IPS DF 4.7 (cell line): Measurements from ENCODE around the gene P4HB.

Experiments used
- DNase-seq: peaks from one replicate; pipeline ENCODE4 v3.0.0-alpha.2; 2013; ENCODE audit warnings: low spot score; ENCODE audit errors: extremely low read depth

Gene P4HB

GRCh38 chr17:81811705-81812570 lies 48.4 kb downstream of the P4HB start:
- DNase-seq, result no peak

GRCh38 chr17:81810892-81811704 lies 49.2 kb downstream of the P4HB start:
- DNase-seq, result no peak

GRCh38 chr17:81810476-81810875 lies 49.9 kb downstream of the P4HB start:
- DNase-seq, result no peak

GRCh38 chr17:81809556-81809998 lies 50.8 kb downstream of the P4HB start:
- no peak for DNase-seq

GRCh38 chr17:81808778-81809555 lies 51.4 kb downstream of the P4HB start:
- no peak for DNase-seq

- DNase-seq, result no peak
These were observed 52.5 kb downstream of the P4HB start for GRCh38 chr17:81807839-81808238.

GRCh38 chr17:81807210-81807719 lies 53.1 kb downstream of the P4HB start:
- DNase-seq, result no peak

- DNase-seq, result no peak
These were observed 53.7 kb downstream of the P4HB start for GRCh38 chr17:81806461-81807209.

GRCh38 chr17:81805707-81806460 lies 54.5 kb downstream of the P4HB start:
- DNase-seq, result no peak

- DNase-seq, result no peak
These were observed 55.6 kb downstream of the P4HB start for GRCh38 chr17:81804559-81805399.

GRCh38 chr17:81803728-81804558 lies 56.4 kb downstream of the P4HB start, which contains the start of gene GCGR:
Gene GCGR, plus strand, starts transcription at chr17:81804150. Its CDS starts 4,869 bp downstream, at chr17:81809019.
- no peak for DNase-seq

- no peak for DNase-seq
These were observed 57.3 kb downstream of the P4HB start for GRCh38 chr17:81802856-81803643.

- DNase-seq, result no peak
These were observed 58.1 kb downstream of the P4HB start for GRCh38 chr17:81802048-81802758.

- no peak for DNase-seq
These were observed 59.0 kb downstream of the P4HB start for GRCh38 chr17:81801327-81801726.

- DNase-seq, result no peak
These were observed 65.8 kb downstream of the P4HB start for GRCh38 chr17:81794509-81794908.

GRCh38 chr17:81794074-81794476 lies 66.3 kb downstream of the P4HB start:
- no peak for DNase-seq
